Panc1 (cell line): ENCODE measurements around the gene NBR1. TPM values are rescaled to one million over a fixed set of nuclear protein-coding genes. Genes with fewer than 3 reads are reported as not detected.

Experiments
- ATAC-seq: fragments of 200-7000 bp; cut with Tn5 transposase; 2 replicates; pipeline ENCODE4 v1.9.1; 2020; ENCODE audit warnings: mild to moderate bottlenecking, moderate library complexity
- BruUV-seq: library from RNA; stranded (reverse); fragments of 400-500 nt; replicated peaks from 2 replicates; lab custom pipeline; 2021; lab: Mats Ljungman, UMichigan
- CTCF ChIA-PET: fragments of 300-600 bp; sonication (Branson Sonifier 250); formaldehyde crosslinking; loops from one replicate; lab custom pipeline; 2022; ENCODE audit warnings: antibody characterized with exemption; lab: Charles Lee
- POLR2A ChIA-PET: fragments of 300-600 bp; sonication (Branson Sonifier 250); formaldehyde crosslinking; loops from one replicate; lab custom pipeline; 2022; ENCODE audit warnings: antibody characterized with exemption; lab: Charles Lee
- DNase-seq: peaks from one replicate; pipeline ENCODE4 v3.0.0-alpha.2; 2010; ENCODE audit warnings: low read depth, low spot score
- H3K27ac ChIP-seq: 2 replicates; pipeline ENCODE4 v1.5.1; 2011; ENCODE audit warnings: mild to moderate bottlenecking, low read length, inconsistent platforms
- H3K27me3 ChIP-seq: fragments of 200-500 bp; sonication (Bioruptor generic); 2 replicates; pipeline ENCODE4 v1.6.0; 2014; ENCODE audit warnings: low read length, inconsistent platforms; ENCODE audit not compliant: control insufficient read depth, insufficient read depth
- H3K36me3 ChIP-seq: fragments of 200-500 bp; sonication (Bioruptor generic); 2 replicates; pipeline ENCODE4 v1.5.1; 2014; ENCODE audit warnings: inconsistent platforms, mild to moderate bottlenecking, low read length, moderate library complexity; ENCODE audit not compliant: control insufficient read depth, insufficient read depth
- H3K4me1 ChIP-seq: 2 replicates; pipeline ENCODE4 v1.5.1; 2011; ENCODE audit warnings: inconsistent platforms, mild to moderate bottlenecking, low read length, moderate library complexity; ENCODE audit not compliant: control insufficient read depth, insufficient read depth
- H3K4me3 ChIP-seq, 2 experiments: 2 replicates each; pipeline ENCODE4 v1.5.1; 2011 to 2012; ENCODE audit warnings: low read depth in 2 of 2, low read length in 2 of 2, mild to moderate bottlenecking in 2 of 2, inconsistent platforms in 1 of 2, moderate library complexity in 1 of 2
- H3K9me3 ChIP-seq: fragments of 200-500 bp; sonication (Bioruptor generic); 2 replicates; pipeline ENCODE4 v1.5.1; 2014; ENCODE audit warnings: low read depth, mild to moderate bottlenecking, inconsistent platforms, low read length, moderate library complexity; ENCODE audit not compliant: control insufficient read depth, insufficient read depth
- CTCF ChIP-seq: fragments of 450-650 bp; IDR thresholded peaks from 2 replicates; pipeline ENCODE4 v1.5.1; 2017; ENCODE audit warnings: mild to moderate bottlenecking
- POLR2AphosphoS5 ChIP-seq: IDR thresholded peaks from 2 replicates; pipeline ENCODE4 v1.6.1; 2012; ENCODE audit warnings: mild to moderate bottlenecking, low read depth, low read length, moderate library complexity
- REST ChIP-seq, 2 experiments: IDR thresholded peaks; 2 replicates each; pipeline ENCODE4 v1.6.1; 2011 to 2012; ENCODE audit warnings: low read depth in 2 of 2, control low read depth in 1 of 2, low read length in 1 of 2, mild to moderate bottlenecking in 1 of 2, moderate library complexity in 1 of 2; ENCODE audit not compliant: insufficient read depth in 1 of 2
- SIN3A ChIP-seq: IDR thresholded peaks from 2 replicates; pipeline ENCODE4 v1.6.1; 2012; ENCODE audit warnings: low read depth, mild to moderate bottlenecking, low read length, moderate library complexity, borderline replicate concordance; ENCODE audit not compliant: insufficient read depth
- TCF7L2 ChIP-seq: IDR thresholded peaks from 2 replicates; pipeline ENCODE4 v1.6.1; 2011; ENCODE audit warnings: mild to moderate bottlenecking, low read depth, low read length, inconsistent platforms
- in situ Hi-C: cut with HindIII; loops from 2 replicates; pipeline ENCODE4 v1.10.0; 2016; ENCODE audit warnings: low sequenced_read_pairs, low pct_unique_long_range_greater_than_20kb
- intact Hi-C: fragments of 100-400 bp; cut with micrococcal nuclease; formaldehyde crosslinking; loops from one replicate; pipeline ENCODE4 v1.10.0; 2022; ENCODE audit not compliant: unreplicated experiment
- total RNA-seq: library from RNA; stranded (reverse); gene quantifications from one replicate; pipeline ENCODE4 v1.2.1, GENCODE V29; 2021; ENCODE audit not compliant: unreplicated experiment

The NBR1 gene
- total RNA-seq, 1 experiment from 2014 or later, result 36.6 TPM

- Histone ChIP-seq H3K27ac (no peak overlapping the region), H3K27me3 (no peaks in the 10 kb centered on the region), H3K9me3 (no peaks in the 10 kb centered on the region), H3K4me1 (no peaks in the 10 kb centered on the region), H3K4me3 (no peak overlapping the region), H3K36me3 (no peaks in the 10 kb centered on the region)
- POLR2A ChIA-PET, result no interaction called here
- intact Hi-C loops (no loop called here), in situ Hi-C loops (no loop called here)
- DNase-seq, result no peak
- no peak for TF ChIP-seq TCF7L2
- no peak for TF ChIP-seq CTCF
- TF ChIP-seq SIN3A, result no peak
- TF ChIP-seq POLR2AphosphoS5, result no peak
- no peak for TF ChIP-seq REST (IDR thresholded peaks at IDR 0.05; ENCODE audit: insufficient read depth in 1 of 2, low read depth in 2 of 2, low read length in 1 of 2)
- CTCF ChIA-PET, result no interaction called here
- ATAC-seq, result no peak
- BruUV-seq, result no TSS peak
Measured at GRCh38 chr17:43143201-43143600, 27.8 kb upstream of the NBR1 start.

GRCh38 chr17:43146649-43147048 is 24.4 kb upstream of the NBR1 start:
- ChIA-PET POLR2A (no interaction called here), CTCF (no interaction called here)
- Histone ChIP-seq H3K27me3 (no peaks in the 10 kb centered on the region), H3K9me3 (no peaks in the 10 kb centered on the region), H3K4me3 (no peak overlapping the region), H3K4me1 (no peaks in the 10 kb centered on the region), H3K27ac (no peak overlapping the region), H3K36me3 (no peaks in the 10 kb centered on the region)
- TF ChIP-seq TCF7L2 (no peak), CTCF (no peak), POLR2AphosphoS5 (no peak), REST (IDR thresholded peaks at IDR 0.05; ENCODE audit: insufficient read depth in 1 of 2, low read depth in 2 of 2, low read length in 1 of 2) (no peak), SIN3A (no peak)
- intact Hi-C loops, result no loop called here
- DNase-seq (no peak), ATAC-seq (no peak)
- no TSS peak for BruUV-seq
- in situ Hi-C loops, result no loop called here
